Adrenal gland (tissue), 12 donors: ENCODE results near the gene PRPH. TPM values are rescaled to one million over a fixed set of nuclear protein-coding genes. Genes with fewer than 3 reads are reported as not detected.

Experiments
- DNase-seq, 7 donors: peaks; one replicate each; pipeline ENCODE4 v3.0.0-alpha.2; 2019 to 2020
- H3K27ac ChIP-seq, 5 donors: fragments of 200-600 bp; sonication (generic) in 4 of 5; 1 replicate in 3 of 5; 2 replicates in 2 of 5; pipeline versions ENCODE4 v1.5.1 to v1.8.0; 2016 to 2020; ENCODE audit warnings: mild to moderate bottlenecking in 1 of 5
- H3K27me3 ChIP-seq: fragments of 200-600 bp; 2 replicates; pipeline ENCODE4 v1.8.0; 2021
- H3K36me3 ChIP-seq, 2 donors: fragments of 200-600 bp; replicated peaks in 1 of 2; 1 replicate in 1 of 2; 2 replicates in 1 of 2; pipeline versions ENCODE4 v1.5.1 to v1.8.0; 2018 to 2022
- H3K4me1 ChIP-seq, 2 donors: fragments of 200-600 bp; replicated peaks in 1 of 2; 1 replicate in 1 of 2; 2 replicates in 1 of 2; pipeline versions ENCODE4 v1.5.1 to v1.8.0; 2018 to 2021
- H3K4me3 ChIP-seq, 4 donors: fragments of 200-600 bp; sonication (generic) in 3 of 4; one replicate each; pipeline ENCODE4 v1.5.1; 2016 to 2018
- H3K9me3 ChIP-seq, 3 donors: fragments of 200-600 bp; sonication (generic) in 1 of 3; replicated peaks in 1 of 3; 1 replicate in 2 of 3; 2 replicates in 1 of 3; pipeline versions ENCODE4 v1.5.1 to v1.8.0; 2016 to 2021
- POLR2A ChIP-seq, 2 donors: fragments of 450-650 bp; IDR thresholded peaks; one replicate each; pipeline ENCODE4 v1.6.1; 2017; ENCODE audit warnings: antibody characterized with exemption in 2 of 2, mild to moderate bottlenecking in 2 of 2, moderate library complexity in 1 of 2
- WGBS, 4 donors: extraction: QIAGEN DNeasy Blood & Tissue Kit in 2 of 4; methylation state at CpG; one replicate each; pipeline versions ENCODE4 v1.1.5 to v1.1.7; 2013 to 2017; 5-methylcytosine and 5-hydroxymethylcytosine counted together
- intact Hi-C, 2 donors: fragments of 100-400 bp; cut with DNase I; formaldehyde crosslinking; loops; one replicate each; pipeline versions ENCODE4 v1.14.1 to v1.15.0; 2022 to 2023
- polyA plus RNA-seq, 3 donors: library from polyadenylated mRNA; stranded (reverse); fragments of 200-250 nt in 2 of 3; fragments of 350-450 nt in 1 of 3; fragmentation: Illumina TruSeq in 1 of 3; extraction: RNeasy Lipid Tissue Mini Kit (QIAGEN cat#74804) in 1 of 3; gene quantifications; one replicate each; pipeline ENCODE4 v1.2.3, GENCODE V29; 2013 to 2014
- total RNA-seq, 9 donors: library from RNA; depleted of rRNA in 4 of 9; stranded (reverse); fragments of >200 nt in 4 of 9; fragments of 120-200 nt in 1 of 9; fragmentation: NEBNext Ultra II Directional in 1 of 9; extraction: Animal tissue kit (Norgen Biotek cat#: 25700) in 1 of 9; gene quantifications; one replicate each; pipeline versions ENCODE4 v1.1.0 to v1.2.4, GENCODE V29; 2013 to 2023
- TF ChIP-seq, protein P1 (sequence below), 6 experiments: fragments of 450-650 bp in 4 of 6; fragments of 200-600 bp in 2 of 6; sonication (generic) in 1 of 6; IDR thresholded peaks; 1 replicate in 5 of 6; 2 replicates in 1 of 6; pipeline versions ENCODE4 v1.5.1 to v1.8.0; 2016 to 2021; ENCODE audit warnings: antibody characterized with exemption in 6 of 6, mild to moderate bottlenecking in 2 of 6, moderate library complexity in 1 of 6
- donor health status: healthy with polysubstance abuse.
- donor health status: Bipolar disorder and iron deficiency.
- donor health status: DM: yes; HTN: yes; CAD: no.
- donor health status: DM: no; HTN: no; CAD: no.
- donor health status: DM: no; HTN: no; CAD: no.
- donor health status: DM: yes; HTN: yes; CAD: no.

Gene PRPH
- total and polyA plus RNA-seq, 12 donors: 0.16 to 27.8 (median 5.9) TPM; not detected in 3

DNA sequence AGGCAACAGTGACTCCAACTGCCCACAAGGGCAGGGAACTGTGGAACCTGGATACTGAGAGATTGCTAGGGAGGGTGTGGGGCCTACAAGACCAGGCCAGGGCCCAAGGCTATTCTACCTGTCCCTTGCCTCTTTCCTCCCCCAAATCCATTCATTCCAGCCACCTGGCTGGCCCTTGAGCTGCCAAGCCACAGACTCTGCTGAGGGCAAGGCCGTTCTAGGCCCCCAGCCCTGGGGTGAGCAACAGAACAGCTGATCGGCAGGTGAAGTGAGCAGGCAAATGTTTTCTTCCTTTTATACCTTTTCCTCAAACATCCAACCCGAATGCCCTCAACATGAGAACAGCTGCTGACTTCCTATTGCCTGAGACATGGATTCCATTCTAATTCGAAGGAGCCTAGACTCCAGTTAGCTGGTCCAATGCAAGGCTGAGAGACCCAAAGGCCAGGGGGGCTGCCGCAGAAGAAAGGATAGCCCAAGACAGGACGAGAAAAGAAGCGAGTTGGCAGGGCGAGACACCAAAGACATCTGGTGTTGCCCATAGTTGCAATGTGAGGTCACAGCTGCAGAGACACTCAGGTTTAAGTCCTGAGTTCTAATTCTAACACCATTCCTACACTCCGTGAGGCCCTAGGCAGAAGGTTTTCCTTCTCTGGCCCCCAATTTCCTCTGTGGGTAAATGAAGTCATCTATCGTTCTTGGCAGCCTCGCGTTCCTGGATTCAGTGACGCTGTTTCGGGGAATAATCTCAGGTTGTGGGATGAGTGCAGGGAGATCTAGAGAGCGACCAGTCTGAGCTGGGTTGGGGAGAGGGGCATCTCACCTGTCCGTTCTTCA is 40.4 kb downstream of the PRPH start:
- 71 to 79% (median 75%) methylated on average over 16 of the region's 16 CpGs for WGBS, 4 donors
- Histone ChIP-seq H3K27ac (no peak overlapping the region), H3K9me3 (no peaks in the 10 kb centered on the region), H3K4me3 (no peak overlapping the region), H3K27me3 (peaks cover 34% of the 10 kb centered on the region), H3K36me3 (no peaks in the 10 kb centered on the region), H3K4me1 (peaks cover 5 to 13% of the 10 kb centered on the region in 2 donors)
- DNase-seq: no peak
- TF ChIP-seq, protein P1, sequence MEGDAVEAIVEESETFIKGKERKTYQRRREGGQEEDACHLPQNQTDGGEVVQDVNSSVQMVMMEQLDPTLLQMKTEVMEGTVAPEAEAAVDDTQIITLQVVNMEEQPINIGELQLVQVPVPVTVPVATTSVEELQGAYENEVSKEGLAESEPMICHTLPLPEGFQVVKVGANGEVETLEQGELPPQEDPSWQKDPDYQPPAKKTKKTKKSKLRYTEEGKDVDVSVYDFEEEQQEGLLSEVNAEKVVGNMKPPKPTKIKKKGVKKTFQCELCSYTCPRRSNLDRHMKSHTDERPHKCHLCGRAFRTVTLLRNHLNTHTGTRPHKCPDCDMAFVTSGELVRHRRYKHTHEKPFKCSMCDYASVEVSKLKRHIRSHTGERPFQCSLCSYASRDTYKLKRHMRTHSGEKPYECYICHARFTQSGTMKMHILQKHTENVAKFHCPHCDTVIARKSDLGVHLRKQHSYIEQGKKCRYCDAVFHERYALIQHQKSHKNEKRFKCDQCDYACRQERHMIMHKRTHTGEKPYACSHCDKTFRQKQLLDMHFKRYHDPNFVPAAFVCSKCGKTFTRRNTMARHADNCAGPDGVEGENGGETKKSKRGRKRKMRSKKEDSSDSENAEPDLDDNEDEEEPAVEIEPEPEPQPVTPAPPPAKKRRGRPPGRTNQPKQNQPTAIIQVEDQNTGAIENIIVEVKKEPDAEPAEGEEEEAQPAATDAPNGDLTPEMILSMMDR (IDR thresholded peaks at IDR 0.05): no peak
- TF ChIP-seq POLR2A (IDR thresholded peaks at IDR 0.05): no peak
- intact Hi-C loops: no loop called here

- no peak overlapping the region for H3K27ac ChIP-seq
- peaks cover 5 to 13% of the 10 kb centered on the region in 2 donors for H3K4me1 ChIP-seq
- H3K4me3 ChIP-seq: peak overlapping the region in 1 of 4 donors; percentile 40
- H3K27me3 ChIP-seq: peaks cover 34% of the 10 kb centered on the region
- no peaks in the 10 kb centered on the region for H3K9me3 ChIP-seq
- intact Hi-C loops: no loop called here
- no peak for DNase-seq
- 19 to 40% (median 30%) methylated on average over 19 to 72 of the region's 72 CpGs for WGBS, 4 donors
- no peaks in the 10 kb centered on the region for H3K36me3 ChIP-seq
- TF ChIP-seq POLR2A (IDR thresholded peaks at IDR 0.05): no peak
- TF ChIP-seq, protein P1 (IDR thresholded peaks at IDR 0.05): no peak
Observed at GRCh38 chr12:49335955-49336644, 41.2 kb downstream of the PRPH start.

DNA sequence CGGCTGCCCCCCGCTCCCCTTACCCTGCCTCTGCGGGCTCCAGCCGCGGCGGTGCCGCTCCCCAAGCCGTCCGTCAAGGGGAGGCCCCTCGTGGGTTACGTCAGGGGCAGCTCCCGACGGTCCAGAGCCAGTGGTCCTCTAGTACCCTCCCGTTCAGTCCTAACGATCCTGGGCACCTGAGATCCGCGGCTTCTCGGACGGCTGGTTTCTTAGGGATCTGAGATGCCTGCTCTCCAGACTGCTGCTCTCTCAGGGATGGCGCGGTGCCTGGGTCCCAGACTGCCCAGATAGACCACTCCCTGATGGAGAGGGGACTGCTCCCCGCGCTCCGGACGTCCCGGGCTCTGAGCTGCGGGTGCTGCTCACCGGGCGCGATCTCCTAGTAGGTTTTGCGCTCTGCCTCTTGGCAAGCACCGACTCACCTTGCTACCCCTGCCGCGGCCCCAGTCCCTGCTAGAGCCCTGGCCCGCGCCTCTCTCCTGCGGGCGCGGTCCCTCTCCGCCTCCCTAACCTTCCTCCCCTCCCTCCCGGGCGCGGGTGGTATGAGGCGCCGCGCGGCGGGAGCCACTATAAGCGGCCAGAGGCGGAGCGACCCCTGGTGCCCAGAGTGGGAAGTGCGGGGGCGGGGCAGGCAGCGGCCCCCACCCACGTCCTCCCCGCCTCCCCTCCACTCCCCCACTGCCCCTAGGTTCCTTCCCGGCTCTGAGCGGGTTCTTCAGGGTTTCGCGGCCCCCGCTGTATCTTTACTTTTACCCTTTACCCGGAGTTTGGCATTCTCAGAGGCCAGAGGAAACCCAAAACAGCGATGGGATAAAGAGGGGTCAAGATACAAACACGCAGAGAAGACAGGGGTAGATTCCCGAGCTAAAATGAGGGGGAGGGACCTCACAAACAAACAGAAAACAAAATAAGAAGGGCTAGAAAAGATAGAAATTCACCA is 42.0 kb downstream of the PRPH start, which contains the start of gene C1QL4:
Gene C1QL4 (minus strand): TSS at position 544 of the 940 bp plus-strand sequence. CDS start 711 bp downstream, outside the sequence.
- Histone ChIP-seq H3K27me3 (peaks cover 34% of the 10 kb centered on the region), H3K4me3 (peak within 1 kb of the TSS in 1 of 4 donors; percentile 40), H3K9me3 (no peaks in the 10 kb centered on the region), H3K36me3 (no peaks in the 10 kb centered on the region), H3K27ac (no peak within 1 kb of the TSS), H3K4me1 (peaks cover 5 to 13% of the 10 kb centered on the region in 2 donors)
- 1 to 7% (median 3%) methylated on average over 13 to 65 of the region's 65 CpGs for WGBS, 4 donors
- TF ChIP-seq, protein P1 (IDR thresholded peaks at IDR 0.05): peak; percentile 53 to 98 (median 70)
- no peak for TF ChIP-seq POLR2A (IDR thresholded peaks at IDR 0.05)
- intact Hi-C loops: no loop called here
- peak; percentile 72 to 88 (median 82) for DNase-seq
